Loucy (cell line): ENCODE results near the gene TAS1R2.

ENCODE experiments used
- H2AFZ ChIP-seq: fragments of 200-600 bp; sonication (generic); 2 replicates; pipeline ENCODE4 v1.6.0; 2016; ENCODE audit warnings: antibody characterized with exemption, mild to moderate bottlenecking, low read length, moderate library complexity
- H3F3A ChIP-seq: fragments of 200-600 bp; 2 replicates; pipeline ENCODE4 v1.6.0; 2016; ENCODE audit warnings: antibody characterized with exemption, low read depth, mild to moderate bottlenecking
- H3K27me3 ChIP-seq: fragments of 200-600 bp; sonication (generic); 2 replicates; pipeline ENCODE4 v1.6.1; 2014; ENCODE audit warnings: low read length, mild to moderate bottlenecking; ENCODE audit not compliant: insufficient read depth, poor library complexity, severe bottlenecking
- H3K36me3 ChIP-seq: fragments of 200-600 bp; sonication (generic); 2 replicates; pipeline ENCODE4 v1.6.1; 2016; ENCODE audit warnings: low read length; ENCODE audit not compliant: insufficient read depth
- H3K4me1 ChIP-seq: fragments of 200-600 bp; sonication (generic); 2 replicates; pipeline ENCODE4 v1.5.1; 2014; ENCODE audit warnings: low read length, mild to moderate bottlenecking; ENCODE audit not compliant: insufficient read depth, poor library complexity, severe bottlenecking
- H3K4me2 ChIP-seq: fragments of 200-600 bp; sonication (generic); 2 replicates; pipeline ENCODE4 v1.6.0; 2014; ENCODE audit warnings: antibody characterized with exemption, low read length, low read depth, mild to moderate bottlenecking; ENCODE audit not compliant: poor library complexity, severe bottlenecking
- H3K4me3 ChIP-seq: fragments of 200-600 bp; sonication (generic); 2 replicates; pipeline ENCODE4 v1.5.1; 2014; ENCODE audit warnings: low read length, mild to moderate bottlenecking, mixed read lengths; ENCODE audit not compliant: poor library complexity, severe bottlenecking
- H3K79me2 ChIP-seq: fragments of 200-600 bp; sonication (generic); 2 replicates; pipeline ENCODE4 v1.6.1; 2014; ENCODE audit warnings: low read length; ENCODE audit not compliant: insufficient read depth
- H3K9ac ChIP-seq: fragments of 200-600 bp; sonication (generic); 2 replicates; pipeline ENCODE4 v1.6.0; 2014; ENCODE audit warnings: mild to moderate bottlenecking, low read depth, low read length, moderate library complexity; ENCODE audit not compliant: poor library complexity, severe bottlenecking
- H3K9me2 ChIP-seq: fragments of 200-600 bp; sonication (generic); replicated peaks from 2 replicates; pipeline ENCODE4 v1.6.1; 2016; ENCODE audit warnings: low read depth, low read length, mixed read lengths
- H3K9me3 ChIP-seq: fragments of 200-600 bp; sonication (generic); 2 replicates; pipeline ENCODE4 v1.6.1; 2014; ENCODE audit warnings: mild to moderate bottlenecking, antibody characterized with exemption, low read length, low read depth; ENCODE audit not compliant: insufficient read depth
- H4K20me1 ChIP-seq: fragments of 200-600 bp; sonication (generic); 2 replicates; pipeline ENCODE4 v1.6.0; 2014; ENCODE audit warnings: antibody characterized with exemption, low read length, mild to moderate bottlenecking; ENCODE audit not compliant: insufficient read depth, poor library complexity, severe bottlenecking
- EZH2phosphoT487 ChIP-seq: fragments of 200-600 bp; IDR thresholded peaks from 2 replicates; pipeline ENCODE4 v1.6.1; 2018; ENCODE audit warnings: antibody characterized with exemption, mild to moderate bottlenecking, moderate library complexity, borderline replicate concordance
- TF ChIP-seq, protein P1 (sequence below): fragments of 200-600 bp; sonication (generic); conservative IDR thresholded peaks from 2 replicates; pipeline ENCODE4 v1.5.1; 2014; ENCODE audit warnings: mild to moderate bottlenecking, antibody characterized with exemption, low read length

TAS1R2 gene

DNA sequence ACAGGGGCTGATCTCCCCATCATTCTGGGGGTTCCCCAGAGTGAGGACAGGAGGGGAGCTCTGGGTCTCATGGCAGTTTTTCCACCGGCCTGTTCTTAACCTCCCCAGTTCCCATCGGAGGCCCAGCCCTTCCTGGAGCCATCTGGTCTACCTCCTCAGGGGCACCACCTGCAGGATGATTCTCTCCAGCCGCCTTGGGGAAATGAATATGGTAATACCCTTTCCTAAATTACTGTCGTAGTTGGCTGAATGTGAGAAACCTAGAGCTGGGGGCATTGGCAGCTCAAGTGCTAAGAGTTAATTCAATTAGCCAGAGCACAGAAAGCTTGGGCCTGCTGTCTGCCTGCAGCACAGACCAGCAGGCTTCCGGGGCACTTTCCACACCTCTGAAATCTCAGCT, 64.9 kb downstream of the TAS1R2 start:
- no peak overlapping the region for H3K4me3 ChIP-seq
- H3K4me1 ChIP-seq: no peaks in the 10 kb centered on the region
- H3K9ac ChIP-seq: no peak overlapping the region
- H4K20me1 ChIP-seq: no peaks in the 10 kb centered on the region
- TF ChIP-seq EZH2phosphoT487: no peak
- TF ChIP-seq, protein P1, sequence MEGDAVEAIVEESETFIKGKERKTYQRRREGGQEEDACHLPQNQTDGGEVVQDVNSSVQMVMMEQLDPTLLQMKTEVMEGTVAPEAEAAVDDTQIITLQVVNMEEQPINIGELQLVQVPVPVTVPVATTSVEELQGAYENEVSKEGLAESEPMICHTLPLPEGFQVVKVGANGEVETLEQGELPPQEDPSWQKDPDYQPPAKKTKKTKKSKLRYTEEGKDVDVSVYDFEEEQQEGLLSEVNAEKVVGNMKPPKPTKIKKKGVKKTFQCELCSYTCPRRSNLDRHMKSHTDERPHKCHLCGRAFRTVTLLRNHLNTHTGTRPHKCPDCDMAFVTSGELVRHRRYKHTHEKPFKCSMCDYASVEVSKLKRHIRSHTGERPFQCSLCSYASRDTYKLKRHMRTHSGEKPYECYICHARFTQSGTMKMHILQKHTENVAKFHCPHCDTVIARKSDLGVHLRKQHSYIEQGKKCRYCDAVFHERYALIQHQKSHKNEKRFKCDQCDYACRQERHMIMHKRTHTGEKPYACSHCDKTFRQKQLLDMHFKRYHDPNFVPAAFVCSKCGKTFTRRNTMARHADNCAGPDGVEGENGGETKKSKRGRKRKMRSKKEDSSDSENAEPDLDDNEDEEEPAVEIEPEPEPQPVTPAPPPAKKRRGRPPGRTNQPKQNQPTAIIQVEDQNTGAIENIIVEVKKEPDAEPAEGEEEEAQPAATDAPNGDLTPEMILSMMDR: 0 out of 2 replicates have a peak, but pooled peaks have one; percentile 27
- H3F3A ChIP-seq: no peaks in the 10 kb centered on the region
- H2AFZ ChIP-seq: no peak overlapping the region
- no peak overlapping the region for H3K4me2 ChIP-seq
- H3K36me3 ChIP-seq: no peaks in the 10 kb centered on the region
- H3K9me2 ChIP-seq: no peaks in the 10 kb centered on the region
- H3K27me3 ChIP-seq: no peaks in the 10 kb centered on the region
- no peaks in the 10 kb centered on the region for H3K79me2 ChIP-seq
- H3K9me3 ChIP-seq: no peaks in the 10 kb centered on the region

DNA sequence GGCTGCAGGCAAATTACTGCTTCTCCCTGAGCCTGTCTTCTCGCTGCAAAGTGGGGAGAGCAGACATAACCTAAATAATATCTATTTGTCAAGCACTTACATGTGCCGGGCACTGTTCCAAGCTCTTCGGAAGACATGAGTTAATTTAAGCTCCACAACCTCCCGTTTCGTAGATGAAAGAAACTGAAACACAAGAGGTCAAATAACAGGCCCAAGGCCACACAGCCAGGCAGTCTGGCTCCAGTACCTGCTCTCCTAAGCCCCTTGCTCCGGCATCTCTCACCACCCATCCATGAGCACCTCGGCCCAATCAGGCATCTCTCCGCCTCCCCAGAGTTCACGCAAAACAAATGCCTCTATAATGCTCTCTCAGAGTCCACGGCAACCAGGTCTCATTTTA, 65.4 kb downstream of the TAS1R2 start:
- Histone ChIP-seq H3K9ac (no peak overlapping the region), H3K9me3 (no peaks in the 10 kb centered on the region), H3K27me3 (no peaks in the 10 kb centered on the region), H3K4me3 (no peak overlapping the region), H3K9me2 (no peaks in the 10 kb centered on the region), H3K4me2 (no peak overlapping the region), H3K4me1 (no peaks in the 10 kb centered on the region), H3K36me3 (no peaks in the 10 kb centered on the region), H4K20me1 (no peaks in the 10 kb centered on the region), H3K79me2 (no peaks in the 10 kb centered on the region), H3F3A (no peaks in the 10 kb centered on the region), H2AFZ (no peak overlapping the region)
- TF ChIP-seq, protein P1: no peak

DNA sequence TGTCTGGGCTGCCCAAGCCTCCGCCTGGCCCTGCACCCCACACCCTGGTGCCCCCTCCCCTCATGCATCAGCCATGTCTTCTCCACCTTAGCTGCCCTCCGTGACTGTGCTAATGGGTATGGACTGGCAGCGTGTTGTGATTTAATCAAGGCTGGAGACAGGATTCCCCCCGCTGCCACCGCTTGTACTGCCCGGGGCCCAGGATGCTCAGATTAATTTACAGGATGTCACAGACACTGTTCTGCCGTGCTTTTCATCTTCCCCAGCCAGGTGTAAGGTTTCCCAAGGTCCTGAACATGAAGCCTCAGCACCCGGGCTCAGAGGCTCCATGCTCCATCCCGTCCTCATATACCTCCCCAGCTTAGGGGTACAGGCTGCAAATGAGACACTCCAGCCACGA, 66.3 kb downstream of the TAS1R2 start:
- H3K9me3 ChIP-seq: no peaks in the 10 kb centered on the region
- H3K27me3 ChIP-seq: no peaks in the 10 kb centered on the region
- H4K20me1 ChIP-seq: no peaks in the 10 kb centered on the region
- no peak overlapping the region for H3K4me3 ChIP-seq
- TF ChIP-seq EZH2phosphoT487: no peak
- TF ChIP-seq, protein P1: no peak
- H3K36me3 ChIP-seq: no peaks in the 10 kb centered on the region
- no peak overlapping the region for H3K9ac ChIP-seq
- no peaks in the 10 kb centered on the region for H3F3A ChIP-seq
- no peak overlapping the region for H3K4me2 ChIP-seq
- no peak overlapping the region for H2AFZ ChIP-seq
- no peaks in the 10 kb centered on the region for H3K9me2 ChIP-seq
- H3K79me2 ChIP-seq: no peaks in the 10 kb centered on the region
- H3K4me1 ChIP-seq: no peaks in the 10 kb centered on the region
